ENCODE measurements around the gene MORN5.

MORN5 gene

GRCh38 chr9:122232796-122233306 lies 73.1 kb downstream of the MORN5 start:
- no peak for DNase-seq (ENCODE audit: low spot score)

- no peak for DNase-seq (ENCODE audit: low spot score)
These were observed 74.5 kb downstream of the MORN5 start for GRCh38 chr9:122234022-122234748.

DNA sequence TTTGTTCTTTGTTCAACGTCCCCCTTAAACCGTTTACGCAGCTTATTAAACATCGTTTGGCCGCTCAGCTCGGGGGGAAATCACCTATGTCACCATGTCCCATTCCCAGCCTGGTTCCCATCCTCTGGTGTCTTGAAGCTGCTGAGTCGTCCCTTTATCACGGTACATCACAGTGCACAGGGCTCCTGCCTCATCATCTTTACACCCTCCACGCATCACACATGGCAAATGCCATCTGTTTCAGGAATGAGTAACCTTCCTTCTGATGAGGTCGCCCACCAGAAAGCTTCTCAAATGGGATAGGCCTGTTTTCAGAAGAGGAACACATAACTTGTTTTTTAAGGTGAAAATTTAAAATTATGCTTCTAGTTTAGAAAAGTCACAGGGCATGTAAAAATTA lies 77.0 kb downstream of the MORN5 start:
- no peak for DNase-seq (ENCODE audit: low spot score)

GRCh38 chr9:122239722-122240121 lies 80.0 kb downstream of the MORN5 start:
- no peak for DNase-seq (ENCODE audit: low spot score)

GRCh38 chr9:122244349-122244748 lies 84.6 kb downstream of the MORN5 start:
- no peak for DNase-seq (ENCODE audit: low spot score)

GRCh38 chr9:122246666-122247065 lies 87.0 kb downstream of the MORN5 start:
- DNase-seq (ENCODE audit: low spot score) = no peak

- DNase-seq (ENCODE audit: low spot score) = no peak
These were observed 88.7 kb downstream of the MORN5 start for GRCh38 chr9:122248448-122248865.

All from COLO829 (cell line).